Psoas muscle (tissue), 8 donors: Measurements from ENCODE around the gene SLC5A5. TPM values are rescaled to one million over a fixed set of nuclear protein-coding genes. Genes with fewer than 3 reads are reported as not detected.

Experiments used
- ATAC-seq, 4 donors: fragments of 200-7000 bp; cut with Tn5 transposase; one replicate each; pipeline ENCODE4 v1.9.1; 2020; ENCODE audit warnings: moderate library complexity in 3 of 4, mild to moderate bottlenecking in 2 of 4
- DNase-seq, 2 donors: peaks; one replicate each; pipeline ENCODE4 v3.0.0-alpha.2; 2020
- H3K27ac ChIP-seq: fragments of 200-600 bp; one replicate; pipeline ENCODE4 v1.8.0; 2022
- H3K27me3 ChIP-seq, 3 donors: fragments of 200-600 bp in 1 of 3; one replicate each; pipeline versions ENCODE4 v1.6.1 to v1.8.0; 2013 to 2022; ENCODE audit warnings: low read length in 2 of 3, mild to moderate bottlenecking in 2 of 3, moderate library complexity in 1 of 3; ENCODE audit not compliant: insufficient read depth in 3 of 3
- H3K36me3 ChIP-seq, 2 donors: fragments of 200-600 bp in 1 of 2; one replicate each; pipeline versions ENCODE4 v1.6.1 to v1.8.0; 2013 to 2022; ENCODE audit warnings: low read depth in 1 of 2, mild to moderate bottlenecking in 1 of 2, moderate library complexity in 1 of 2; ENCODE audit not compliant: insufficient read depth in 1 of 2
- H3K4me1 ChIP-seq: fragments of 200-600 bp; one replicate; pipeline ENCODE4 v1.8.0; 2022
- H3K4me3 ChIP-seq: fragments of 200-600 bp; one replicate; pipeline ENCODE4 v1.8.0; 2022; ENCODE audit warnings: mild to moderate bottlenecking
- H3K9me3 ChIP-seq: fragments of 200-600 bp; one replicate; pipeline ENCODE4 v1.8.0; 2022
- WGBS, 3 donors: extraction: QIAGEN DNeasy Blood & Tissue Kit; methylation state at CpG; one replicate each; pipeline versions ENCODE4 v1.1.6 to v1.1.7; 2013; 5-methylcytosine and 5-hydroxymethylcytosine counted together
- intact Hi-C, 2 donors: fragments of 100-400 bp; cut with DNase I; formaldehyde crosslinking; loops; one replicate each; pipeline versions ENCODE4 v1.11.0 to v1.14.2; 2022
- long read RNA-seq, 2 donors: library from polyadenylated mRNA; unstranded; transcript quantifications; one replicate each; pipeline ENCODE4 v2.0.0, GENCODE V29; 2021
- polyA plus RNA-seq, 3 donors: library from polyadenylated mRNA; stranded (reverse); fragments of 200-250 nt; gene quantifications; one replicate each; pipeline ENCODE4 v1.2.3, GENCODE V29; 2013
- total RNA-seq, 4 donors: library from RNA; stranded (reverse); fragmentation: NEBNext Ultra II Directional in 2 of 4; extraction: Animal tissue kit (Norgen Biotek cat#: 25700) in 2 of 4; gene quantifications; one replicate each; pipeline versions ENCODE4 v1.2.1 to v1.2.4, GENCODE V29; 2021 to 2023
- TF ChIP-seq, protein P1 (sequence below): fragments of 200-600 bp; IDR thresholded peaks from one replicate; pipeline ENCODE4 v1.8.0; 2022; ENCODE audit warnings: antibody characterized with exemption
- donor health status: healthy with polysubstance abuse.
- donor health status: DM: no; HTN: no; CAD: no; lungs with moderate emphysema.
- donor health status: Bipolar disorder and iron deficiency.
- donor health status: healthy.
- donor health status: DM: yes; HTN: yes; CAD: no.
- donor health status: DM: no; HTN: no; CAD: no.
- donor health status: DM: no; HTN: no; CAD: no.
- donor health status: DM: yes; HTN: yes; CAD: no.

SLC5A5 gene
- total RNA-seq (not detected), polyA plus RNA-seq (not detected)
- long read RNA-seq, donor 1, result 0 reads
- long read RNA-seq, donor 2, result 0 reads

DNA sequence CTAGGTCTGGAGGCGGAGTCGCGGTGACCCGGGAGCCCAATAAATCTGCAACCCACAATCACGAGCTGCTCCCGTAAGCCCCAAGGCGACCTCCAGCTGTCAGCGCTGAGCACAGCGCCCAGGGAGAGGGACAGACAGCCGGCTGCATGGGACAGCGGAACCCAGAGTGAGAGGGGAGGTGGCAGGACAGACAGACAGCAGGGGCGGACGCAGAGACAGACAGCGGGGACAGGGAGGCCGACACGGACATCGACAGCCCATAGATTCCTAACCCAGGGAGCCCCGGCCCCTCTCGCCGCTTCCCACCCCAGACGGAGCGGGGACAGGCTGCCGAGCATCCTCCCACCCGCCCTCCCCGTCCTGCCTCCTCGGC, at the start of gene SLC5A5:
Gene SLC5A5, plus strand, starts transcription at position 68 of the 373 bp plus-strand sequence. CDS start 375 bp downstream, outside the sequence.
- Histone ChIP-seq H3K36me3 (no peaks in the 10 kb centered on the region), H3K27ac (no peak within 1 kb of the TSS), H3K4me1 (no peaks in the 10 kb centered on the region), H3K4me3 (no peak within 1 kb of the TSS), H3K27me3 (peaks cover 0 to 71% (median 30%) of the 10 kb centered on the region in 3 donors), H3K9me3 (no peaks in the 10 kb centered on the region)
- DNase-seq (no peak), ATAC-seq (no peak)
- TF ChIP-seq, protein P1, sequence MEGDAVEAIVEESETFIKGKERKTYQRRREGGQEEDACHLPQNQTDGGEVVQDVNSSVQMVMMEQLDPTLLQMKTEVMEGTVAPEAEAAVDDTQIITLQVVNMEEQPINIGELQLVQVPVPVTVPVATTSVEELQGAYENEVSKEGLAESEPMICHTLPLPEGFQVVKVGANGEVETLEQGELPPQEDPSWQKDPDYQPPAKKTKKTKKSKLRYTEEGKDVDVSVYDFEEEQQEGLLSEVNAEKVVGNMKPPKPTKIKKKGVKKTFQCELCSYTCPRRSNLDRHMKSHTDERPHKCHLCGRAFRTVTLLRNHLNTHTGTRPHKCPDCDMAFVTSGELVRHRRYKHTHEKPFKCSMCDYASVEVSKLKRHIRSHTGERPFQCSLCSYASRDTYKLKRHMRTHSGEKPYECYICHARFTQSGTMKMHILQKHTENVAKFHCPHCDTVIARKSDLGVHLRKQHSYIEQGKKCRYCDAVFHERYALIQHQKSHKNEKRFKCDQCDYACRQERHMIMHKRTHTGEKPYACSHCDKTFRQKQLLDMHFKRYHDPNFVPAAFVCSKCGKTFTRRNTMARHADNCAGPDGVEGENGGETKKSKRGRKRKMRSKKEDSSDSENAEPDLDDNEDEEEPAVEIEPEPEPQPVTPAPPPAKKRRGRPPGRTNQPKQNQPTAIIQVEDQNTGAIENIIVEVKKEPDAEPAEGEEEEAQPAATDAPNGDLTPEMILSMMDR, result no peak
- intact Hi-C loops, result no loop called here
- 2 to 3% (median 3%) methylated on average over 24 to 26 of the region's 26 CpGs for WGBS, 3 donors

- peaks cover 0 to 55% (median 11%) of the 10 kb centered on the region in 3 donors for H3K27me3 ChIP-seq
- H3K4me1 ChIP-seq, result no peaks in the 10 kb centered on the region
- no peaks in the 10 kb centered on the region for H3K9me3 ChIP-seq
- no peak overlapping the region for H3K4me3 ChIP-seq
- no peak for DNase-seq
- TF ChIP-seq, protein P1, result no peak
- ATAC-seq, result no peak
- WGBS, 3 donors, result 48 to 50% (median 49%) methylated on average over 8 of the region's 8 CpGs
- intact Hi-C loops, result no loop called here
- H3K36me3 ChIP-seq, result no peaks in the 10 kb centered on the region
- H3K27ac ChIP-seq, result no peak overlapping the region
Observed at GRCh38 chr19:17824339-17824738, 47.4 kb upstream of the SLC5A5 start.

DNA sequence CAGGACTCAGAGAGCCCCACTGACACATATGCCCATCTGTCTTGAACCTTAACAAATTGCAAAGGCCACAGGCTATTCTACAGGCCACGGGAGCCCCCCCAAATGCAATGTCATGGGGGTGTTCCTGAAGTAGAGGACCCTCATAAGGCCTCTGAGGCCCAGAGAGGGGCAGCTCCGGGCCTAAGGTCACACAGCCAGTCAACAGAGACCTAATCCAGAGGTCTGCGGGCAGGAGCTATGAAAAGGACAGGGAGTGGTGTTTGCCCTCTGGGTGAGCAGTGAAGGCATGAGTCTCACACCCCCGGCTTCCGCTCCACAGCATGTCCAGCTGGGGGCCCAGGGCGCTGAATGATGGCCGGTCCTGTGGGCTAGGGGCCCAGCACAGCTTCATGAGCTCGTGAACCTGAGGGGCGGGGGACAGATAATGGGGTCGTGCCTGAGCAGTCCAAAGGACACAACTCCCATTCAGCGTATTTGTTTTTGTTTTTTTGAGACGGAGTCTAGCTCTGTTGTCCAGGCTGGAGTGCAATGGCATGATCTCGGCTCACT, 45.2 kb upstream of the SLC5A5 start:
- H3K9me3 ChIP-seq, result no peaks in the 10 kb centered on the region
- H3K27ac ChIP-seq, result no peak overlapping the region
- H3K4me1 ChIP-seq, result no peaks in the 10 kb centered on the region
- no peak for ATAC-seq
- no peaks in the 10 kb centered on the region for H3K36me3 ChIP-seq
- 78 to 84% (median 80%) methylated on average over 11 to 13 of the region's 13 CpGs for WGBS, 3 donors
- no peak overlapping the region for H3K4me3 ChIP-seq
- H3K27me3 ChIP-seq, result peaks cover 0 to 75% (median 16%) of the 10 kb centered on the region in 3 donors
- intact Hi-C loops, result no loop called here
- DNase-seq, result no peak
- TF ChIP-seq, protein P1, result no peak

GRCh38 chr19:17829855-17830566, 41.7 kb upstream of the SLC5A5 start:
- Histone ChIP-seq H3K4me3 (no peak overlapping the region), H3K27me3 (peaks cover 0 to 67% (median 9%) of the 10 kb centered on the region in 3 donors), H3K36me3 (no peaks in the 10 kb centered on the region), H3K4me1 (no peaks in the 10 kb centered on the region), H3K27ac (no peak overlapping the region), H3K9me3 (no peaks in the 10 kb centered on the region)
- no peak for DNase-seq
- 5 to 11% (median 9%) methylated on average over 28 to 29 of the region's 29 CpGs for WGBS, 3 donors
- TF ChIP-seq, protein P1, result no peak
- intact Hi-C loops, result no loop called here
- ATAC-seq, result peak in 1 of 4 donors; percentile 37
